ENCODE measurements around the gene TFF3. TPM values are rescaled to one million over a fixed set of nuclear protein-coding genes. Genes with fewer than 3 reads are reported as not detected.

The TFF3 gene
- total RNA-seq, 4 donors from 2014 or later: 3.6 to 16.8 (median 8.7) TPM

GRCh38 chr21:42316891-42317290 is 1.7 kb upstream of the TFF3 start:
- intact Hi-C loops (cut with DNase I; ENCODE audit: low total_unique reads): loop anchor here (10.0 kb wide), 1 partner anchor 128 kb away; no protein-coding TSS in a partner anchor
- peak in 1 of 2 donors; percentile 81 for DNase-seq (ENCODE audit: low spot score in 2 of 2)

GRCh38 chr21:42314616-42315295 is 453 bp downstream of the TFF3 start:
- H3K4me3 ChIP-seq (ENCODE audit: low read depth, poor library complexity, severe bottlenecking): no peak overlapping the region
- TF ChIP-seq, protein P1, sequence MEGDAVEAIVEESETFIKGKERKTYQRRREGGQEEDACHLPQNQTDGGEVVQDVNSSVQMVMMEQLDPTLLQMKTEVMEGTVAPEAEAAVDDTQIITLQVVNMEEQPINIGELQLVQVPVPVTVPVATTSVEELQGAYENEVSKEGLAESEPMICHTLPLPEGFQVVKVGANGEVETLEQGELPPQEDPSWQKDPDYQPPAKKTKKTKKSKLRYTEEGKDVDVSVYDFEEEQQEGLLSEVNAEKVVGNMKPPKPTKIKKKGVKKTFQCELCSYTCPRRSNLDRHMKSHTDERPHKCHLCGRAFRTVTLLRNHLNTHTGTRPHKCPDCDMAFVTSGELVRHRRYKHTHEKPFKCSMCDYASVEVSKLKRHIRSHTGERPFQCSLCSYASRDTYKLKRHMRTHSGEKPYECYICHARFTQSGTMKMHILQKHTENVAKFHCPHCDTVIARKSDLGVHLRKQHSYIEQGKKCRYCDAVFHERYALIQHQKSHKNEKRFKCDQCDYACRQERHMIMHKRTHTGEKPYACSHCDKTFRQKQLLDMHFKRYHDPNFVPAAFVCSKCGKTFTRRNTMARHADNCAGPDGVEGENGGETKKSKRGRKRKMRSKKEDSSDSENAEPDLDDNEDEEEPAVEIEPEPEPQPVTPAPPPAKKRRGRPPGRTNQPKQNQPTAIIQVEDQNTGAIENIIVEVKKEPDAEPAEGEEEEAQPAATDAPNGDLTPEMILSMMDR (IDR thresholded peaks at IDR 0.05): no peak
- no peak for TF ChIP-seq POLR2A (IDR thresholded peaks at IDR 0.05)
- WGBS, 2 donors: 73 to 74% methylated on average over 6 of the region's 6 CpGs
- intact Hi-C loops (cut with DNase I; ENCODE audit: low total_unique reads): loop anchor here (10.0 kb wide), 1 partner anchor 130 kb away; no protein-coding TSS in a partner anchor
- peak in 1 of 2 donors; percentile 46 for DNase-seq (ENCODE audit: low spot score in 2 of 2)

More at GRCh38 chr21:42316891-42317290, 1.7 kb upstream of the TFF3 start:
- 81 to 91% methylated on average over 10 to 16 of the region's 16 CpGs for WGBS, 2 donors
- H3K4me3 ChIP-seq (ENCODE audit: low read depth, poor library complexity, severe bottlenecking): no peak overlapping the region
- TF ChIP-seq POLR2A (IDR thresholded peaks at IDR 0.05): no peak
- TF ChIP-seq, protein P1 (IDR thresholded peaks at IDR 0.05): no peak

DNA sequence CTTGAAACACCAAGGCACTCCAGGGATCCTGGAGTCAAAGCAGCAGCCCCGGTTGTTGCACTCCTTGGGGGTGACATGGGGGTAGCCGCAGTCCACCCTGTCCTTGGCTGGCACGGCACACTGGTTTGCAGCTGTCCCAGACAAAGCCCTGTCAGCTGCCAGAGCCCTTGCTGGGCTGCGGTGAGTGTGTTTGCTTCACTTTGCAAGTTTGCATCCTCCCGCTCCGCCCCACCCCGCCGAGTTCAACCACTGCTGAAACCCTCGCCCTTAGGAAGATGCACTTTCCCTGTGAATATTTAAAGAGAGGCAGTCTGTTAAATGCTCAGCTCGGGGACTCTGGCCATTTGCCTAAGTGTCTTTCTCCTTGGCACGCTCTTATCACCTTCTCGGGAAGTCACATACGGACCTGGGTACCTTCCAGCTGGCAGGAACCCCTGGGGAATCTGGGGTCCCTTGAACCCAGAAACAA is 1.7 kb downstream of the TFF3 start:
- DNase-seq (ENCODE audit: low spot score in 2 of 2): peak in 1 of 2 donors; percentile 83
- intact Hi-C loops (cut with DNase I; ENCODE audit: low total_unique reads): loop anchor here (10.0 kb wide), 1 partner anchor 131 kb away; no protein-coding TSS in a partner anchor
- 54 to 55% methylated on average over 12 to 13 of the region's 13 CpGs for WGBS, 2 donors
- H3K4me3 ChIP-seq (ENCODE audit: low read depth, poor library complexity, severe bottlenecking): no peak overlapping the region
- TF ChIP-seq, protein P1 (IDR thresholded peaks at IDR 0.05): no peak
- no peak for TF ChIP-seq POLR2A (IDR thresholded peaks at IDR 0.05)

- no peak overlapping the region for H3K4me3 ChIP-seq (ENCODE audit: low read depth, poor library complexity, severe bottlenecking)
- intact Hi-C loops (cut with DNase I; ENCODE audit: low total_unique reads): loop anchor here (10.0 kb wide), 1 partner anchor 132 kb away; no protein-coding TSS in a partner anchor
- TF ChIP-seq POLR2A (IDR thresholded peaks at IDR 0.05): no peak
- TF ChIP-seq, protein P1 (IDR thresholded peaks at IDR 0.05): no peak
- WGBS, 2 donors: 80 to 84% methylated on average over 8 to 13 of the region's 16 CpGs
- DNase-seq (ENCODE audit: low spot score in 2 of 2): peak in 1 of 2 donors; percentile 76
These were observed 2.5 kb downstream of the TFF3 start for GRCh38 chr21:42312626-42313104.

- no peak overlapping the region for H3K4me3 ChIP-seq (ENCODE audit: low read depth, poor library complexity, severe bottlenecking)
- TF ChIP-seq, protein P1 (IDR thresholded peaks at IDR 0.05): no peak
- no peak for TF ChIP-seq POLR2A (IDR thresholded peaks at IDR 0.05)
- DNase-seq (ENCODE audit: low spot score in 2 of 2): peak in 1 of 2 donors; percentile 80
- intact Hi-C loops (cut with DNase I; ENCODE audit: low total_unique reads): loop anchor here (10.0 kb wide), 1 partner anchor 133 kb away; no protein-coding TSS in a partner anchor
- 85 to 87% methylated on average over 19 to 21 of the region's 21 CpGs for WGBS, 2 donors
These were observed 3.2 kb downstream of the TFF3 start for GRCh38 chr21:42311816-42312625.

All from lower leg skin (tissue), 4 donors.